Upper lobe of left lung (tissue), 4 donors: ENCODE results near the gene PTPRN2.

Source experiments
- POLR2A ChIP-seq, 4 donors: fragments of 450-650 bp; IDR thresholded peaks; one replicate each; pipeline ENCODE4 v1.5.1; 2016 to 2017; ENCODE audit warnings: antibody characterized with exemption in 4 of 4, mild to moderate bottlenecking in 2 of 4
- POLR2AphosphoS5 ChIP-seq, 2 donors: sonication (generic); formaldehyde crosslinking; IDR thresholded peaks; one replicate each; pipeline ENCODE4 v1.5.1; 2017; ENCODE audit warnings: antibody characterized with exemption in 2 of 2

DNA sequence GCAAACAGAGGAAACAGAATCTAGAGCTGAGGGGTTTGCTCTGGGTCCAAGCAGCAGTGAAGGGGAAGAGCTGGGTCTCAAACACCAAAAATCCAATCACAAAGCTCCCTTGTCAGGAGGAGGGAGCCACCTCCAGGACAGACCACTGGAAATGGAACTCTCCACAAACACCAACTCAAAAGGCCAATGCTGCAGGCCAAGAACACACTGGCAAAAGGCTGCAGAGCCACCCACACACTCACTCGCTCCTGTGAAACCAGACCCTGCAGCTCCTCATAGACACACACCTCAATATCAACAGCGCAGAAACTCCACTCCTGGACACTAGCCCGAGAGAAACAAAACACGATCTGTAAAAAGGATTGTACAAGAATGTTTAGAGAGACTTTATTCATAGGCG is 213.5 kb downstream of the PTPRN2 start:
- TF ChIP-seq POLR2AphosphoS5 (IDR thresholded peaks at IDR 0.05) (no peak), POLR2A (IDR thresholded peaks at IDR 0.05) (no peak)
